ENCODE data around the gene CXCL12. TPM values are rescaled to one million over a fixed set of nuclear protein-coding genes. Genes with fewer than 3 reads are reported as not detected.

CXCL12 gene
- total and polyA plus RNA-seq, 2 of the 13 experiments (the other 11 are each of a cell fraction or from before 2014, with no cell fraction given) = not detected

GRCh38 chr10:44339218-44339617, 45.7 kb downstream of the CXCL12 start:
- Histone ChIP-seq H2AFZ (ENCODE audit: low read length) (no peak overlapping the region), H3K9ac (ENCODE audit: insufficient read depth, low read depth, low read length) (no peak overlapping the region), H3K9me3 (ENCODE audit: low read length) (no peaks in the 10 kb centered on the region), H3K79me2 (ENCODE audit: insufficient read depth, low read length) (no peaks in the 10 kb centered on the region), H4K20me1 (ENCODE audit: insufficient read depth, low read length) (no peaks in the 10 kb centered on the region), H3K36me3 (replicated peaks in 1 of 2; ENCODE audit: control insufficient read depth in 1 of 2, insufficient read depth in 2 of 2, low read length in 2 of 2) (no peaks in the 10 kb centered on the region), H3K4me1 (ENCODE audit: insufficient read depth, low read length) (no peaks in the 10 kb centered on the region), H3K27me3 (ENCODE audit: control insufficient read depth in 1 of 2, insufficient read depth in 2 of 2, low read length in 2 of 2) (peaks cover 0 to 14% of the 10 kb centered on the region in 2 experiments; a peak in 2 of 5 replicates), H3K27ac (ENCODE audit: extremely low read length, insufficient read depth, low read length) (no peak overlapping the region), H3K4me2 (ENCODE audit: low read depth, low read length) (no peak overlapping the region), H3K4me3 (replicated peaks in 1 of 3; ENCODE audit: insufficient read depth in 1 of 3, low read depth in 2 of 3, low read length in 3 of 3) (no peak overlapping the region)
- DNase-seq (ENCODE audit: low spot score) = no peak
- ATAC-seq = peak; percentile 57
- peak; percentile 57 for TF ChIP-seq CEBPB (IDR thresholded peaks at IDR 0.05; ENCODE audit: borderline replicate concordance, low read depth, low read length)
- TF ChIP-seq POGZ (CRISPR knock-in tag; IDR thresholded peaks at IDR 0.05) = no peak
- in situ Hi-C loops (cut with HindIII; ENCODE audit: extremely low pct_ligation_motif_present, low pct_unique_long_range_greater_than_20kb) = no loop called here
- FAIRE-seq = no peak
- BruUV-seq (replicated peaks) = no TSS peak
- ChIA-PET POLR2A (no interaction called here), CTCF (ENCODE audit: low intra/inter-chr PET ratio, low total read pairs) (no interaction called here)
- intact Hi-C loops (cut with micrococcal nuclease; ENCODE audit: unreplicated experiment) = no loop called here
- WGBS (ENCODE audit: low lambda C conversion rate) = 0% methylated on average over 3 of the region's 3 CpGs

GRCh38 chr10:44337081-44337480, 47.8 kb downstream of the CXCL12 start:
- Histone ChIP-seq H4K20me1 (ENCODE audit: insufficient read depth, low read length) (no peaks in the 10 kb centered on the region), H3K4me2 (ENCODE audit: low read depth, low read length) (no peak overlapping the region), H3K4me3 (replicated peaks in 1 of 3; ENCODE audit: insufficient read depth in 1 of 3, low read depth in 2 of 3, low read length in 3 of 3) (no peak overlapping the region), H3K36me3 (replicated peaks in 1 of 2; ENCODE audit: control insufficient read depth in 1 of 2, insufficient read depth in 2 of 2, low read length in 2 of 2) (no peaks in the 10 kb centered on the region), H3K27ac (ENCODE audit: extremely low read length, insufficient read depth, low read length) (no peak overlapping the region), H3K9me3 (ENCODE audit: low read length) (no peaks in the 10 kb centered on the region), H2AFZ (ENCODE audit: low read length) (no peak overlapping the region), H3K9ac (ENCODE audit: insufficient read depth, low read depth, low read length) (no peak overlapping the region), H3K4me1 (ENCODE audit: insufficient read depth, low read length) (no peaks in the 10 kb centered on the region), H3K79me2 (ENCODE audit: insufficient read depth, low read length) (no peaks in the 10 kb centered on the region), H3K27me3 (ENCODE audit: control insufficient read depth in 1 of 2, insufficient read depth in 2 of 2, low read length in 2 of 2) (no peaks in the 10 kb centered on the region; a peak in 2 of 5 replicates)
- in situ Hi-C loops (cut with HindIII; ENCODE audit: extremely low pct_ligation_motif_present, low pct_unique_long_range_greater_than_20kb) = no loop called here
- TF ChIP-seq ZNF253 (CRISPR knock-in tag; IDR thresholded peaks at IDR 0.05; ENCODE audit: borderline replicate concordance) (no peak), KDM4B (CRISPR knock-in tag; IDR thresholded peaks at IDR 0.05) (no peak)
- ATAC-seq = no peak
- DNase-seq (ENCODE audit: low spot score) = no peak
- FAIRE-seq = no peak
- ChIA-PET POLR2A (no interaction called here), CTCF (ENCODE audit: low intra/inter-chr PET ratio, low total read pairs) (no interaction called here)
- no TSS peak for BruUV-seq (replicated peaks)
- intact Hi-C loops (cut with micrococcal nuclease; ENCODE audit: unreplicated experiment) = no loop called here
- WGBS (ENCODE audit: low lambda C conversion rate) = 69% methylated on average over 4 of the region's 4 CpGs

Data from HepG2 (cell line).